H1 (cell line): ENCODE results near the gene MRPL1. TPM values are rescaled to one million over a fixed set of nuclear protein-coding genes. Genes with fewer than 3 reads are reported as not detected.

Experiments used
- BCL11A ChIP-seq, 2 experiments: IDR thresholded peaks; one replicate each; pipeline ENCODE4 v1.6.1; 2011; ENCODE audit warnings: low read depth in 2 of 2, low read length in 2 of 2, mild to moderate bottlenecking in 2 of 2
- BRCA1 ChIP-seq: IDR thresholded peaks from 2 replicates; pipeline ENCODE4 v1.6.1; 2012; ENCODE audit warnings: low read depth, low read length, improper control_type of control experiment
- FOSL1 ChIP-seq: IDR thresholded peaks from 2 replicates; pipeline ENCODE4 v1.6.1; 2011; ENCODE audit warnings: mild to moderate bottlenecking, low read depth, low read length, moderate library complexity; ENCODE audit not compliant: insufficient read depth
- JUN ChIP-seq: IDR thresholded peaks from 2 replicates; pipeline ENCODE4 v1.6.1; 2011; ENCODE audit warnings: low read depth, mild to moderate bottlenecking, improper control_type of control experiment, low read length
- MAFK ChIP-seq: IDR thresholded peaks from 2 replicates; pipeline ENCODE4 v1.6.1; 2012; ENCODE audit warnings: low read depth, mild to moderate bottlenecking, improper control_type of control experiment, low read length
- RAD21 ChIP-seq, 2 experiments: IDR thresholded peaks in 1 of 2; conservative IDR thresholded peaks in 1 of 2; 2 replicates each; pipeline ENCODE4 v1.6.1; 2011; ENCODE audit warnings: low read depth in 2 of 2, low read length in 2 of 2, improper control_type of control experiment in 1 of 2, inconsistent platforms in 1 of 2, mild to moderate bottlenecking in 1 of 2, moderate library complexity in 1 of 2
- SRF ChIP-seq: IDR thresholded peaks from 2 replicates; pipeline ENCODE4 v1.6.1; 2011; ENCODE audit warnings: mild to moderate bottlenecking, low read depth, low read length, moderate library complexity
- TAF7 ChIP-seq: optimal IDR thresholded peaks from 2 replicates; pipeline ENCODE3; 2011; ENCODE audit warnings: low read depth, mild to moderate bottlenecking, inconsistent platforms, low read length, moderate library complexity, borderline replicate concordance
- polyA plus RNA-seq, 7 experiments: library from polyadenylated mRNA; depleted of rRNA in 3 of 7; stranded (reverse) in 5 of 7; unstranded in 2 of 7; fragments of >200 nt in 5 of 7; fragments of 200-250 nt in 2 of 7; gene quantifications; 1 replicate in 5 of 7; 2 replicates in 1 of 7; 4 replicates in 1 of 7; pipeline versions ENCODE4 v1.2.1 to v1.2.3, GENCODE V29; 2011 to 2013; ENCODE audit warnings: missing spikeins in 2 of 7, mixed read lengths in 2 of 7
- total RNA-seq: library from RNA; stranded (reverse); fragmentation: NEBNext Ultra II Directional; extraction: Animal tissue kit (Norgen Biotek cat#: 25700); gene quantifications from 2 replicates; pipeline ENCODE4 v1.2.1, GENCODE V29; 2021

Gene MRPL1
- total and polyA plus RNA-seq, 2 of the 8 experiments (the other 6 are each of a cell fraction or from before 2014, with no cell fraction given), result 9.6 to 37.0 TPM

DNA sequence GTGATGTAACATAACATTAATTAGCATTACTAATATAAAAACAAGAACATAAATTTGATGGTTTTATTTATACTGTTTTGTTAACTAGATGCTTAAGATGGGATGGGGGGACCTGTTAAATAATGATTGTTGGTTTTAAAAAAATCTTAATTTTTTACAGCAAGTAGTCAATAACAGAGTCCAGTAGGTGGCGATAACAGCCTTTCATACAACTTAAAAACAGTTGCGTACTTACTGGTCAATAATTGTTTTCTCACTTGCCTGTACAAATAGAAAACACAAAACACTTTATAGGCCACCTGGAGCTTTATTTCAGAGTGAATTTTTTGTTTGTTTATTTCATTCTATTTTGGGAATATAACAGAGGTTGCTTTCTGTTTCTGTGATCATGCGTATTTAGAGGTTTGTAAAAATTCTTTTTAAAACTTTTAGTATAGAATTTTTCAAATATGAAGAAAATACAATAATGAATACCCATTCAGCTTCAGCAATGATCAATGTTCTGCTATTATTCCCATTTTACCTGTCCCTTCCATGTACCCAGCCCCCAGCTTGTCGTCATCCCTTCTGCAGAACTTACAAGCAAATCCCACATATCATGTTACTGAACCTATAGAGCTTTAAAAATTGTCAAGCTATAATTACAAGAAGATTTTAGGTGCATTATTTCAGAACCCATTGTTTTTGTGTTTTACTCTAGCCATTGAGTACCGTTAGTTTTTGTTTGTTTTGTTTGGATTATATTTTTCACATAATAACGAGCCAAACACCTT is 97.1 kb downstream of the MRPL1 start (continued):
- TF ChIP-seq BRCA1 (no peak), SRF (no peak), MAFK (no peak), BCL11A (IDR thresholded peaks at IDR 0.05; ENCODE audit: low read depth in 2 of 2, low read length in 2 of 2) (no peak), JUN (no peak), TAF7 (no peak), RAD21 (IDR thresholded peaks at IDR 0.05 in 1 of 2, conservative IDR thresholded peaks at IDR 0.05 in 1 of 2; ENCODE audit: low read depth in 2 of 2, low read length in 2 of 2) (peak; percentile 77 to 83), FOSL1 (no peak)
